HG03439 (cell line): ENCODE data around the gene ERCC6L.

ENCODE experiments used
- ATAC-seq: cut with Tn5 transposase; IDR thresholded peaks from one replicate; pipeline ENCODE4 v1.9.1; 2021; ENCODE audit warnings: mild to moderate bottlenecking, moderate library complexity; ENCODE audit not compliant: unreplicated experiment

ERCC6L gene

DNA sequence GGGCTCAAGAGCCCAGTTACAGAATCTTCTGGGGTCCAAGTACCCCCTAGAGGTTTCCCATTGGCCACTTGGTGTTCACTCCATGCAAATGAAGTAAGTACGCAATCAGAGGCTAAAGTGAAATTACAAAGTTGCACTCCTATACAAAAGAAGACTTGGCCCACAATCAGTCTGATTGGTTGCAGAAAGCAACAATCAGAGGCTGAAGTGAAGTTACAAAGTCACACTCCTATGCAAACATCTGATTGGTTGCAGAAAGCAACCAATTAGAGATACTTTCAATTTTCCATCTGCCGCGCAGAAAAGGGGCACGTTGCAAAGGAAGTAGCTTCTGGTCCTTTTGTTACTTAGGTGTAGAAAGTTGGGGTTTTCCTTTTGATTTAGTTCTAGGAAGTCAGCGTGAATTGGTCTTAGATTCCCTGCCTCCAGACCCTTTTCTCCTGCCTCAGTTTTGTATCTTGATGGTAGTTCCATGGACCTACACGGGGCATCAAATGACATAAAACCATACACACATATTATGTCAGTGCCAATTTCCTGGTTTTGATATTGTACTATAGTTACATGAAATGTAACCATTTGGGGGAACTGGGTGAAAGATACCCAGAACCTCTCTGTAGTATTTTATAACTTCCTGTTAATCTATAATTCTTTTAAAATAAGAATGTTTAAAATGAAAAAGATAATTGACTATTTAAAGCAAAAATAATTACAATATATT, 69.7 kb downstream of the ERCC6L start:
- no peak for ATAC-seq

DNA sequence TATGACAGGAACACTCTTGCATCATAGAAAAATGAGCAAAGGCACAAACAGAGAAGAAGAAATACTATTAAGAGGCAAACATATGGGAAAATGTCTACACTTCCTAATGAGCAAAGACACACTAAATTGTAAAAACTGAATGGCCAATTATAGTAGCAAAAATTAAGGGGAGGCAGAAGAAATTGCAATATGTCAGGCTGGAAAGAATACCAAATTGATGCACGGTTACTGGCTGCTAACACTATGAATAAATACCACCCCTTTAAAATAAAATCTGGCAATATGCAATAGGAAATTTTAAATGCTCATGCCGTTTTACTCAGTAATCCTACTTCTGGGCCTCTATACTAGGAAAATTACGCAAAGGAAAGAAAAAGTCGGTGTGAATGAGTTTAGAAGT, 73.3 kb downstream of the ERCC6L start:
- ATAC-seq, result no peak

DNA sequence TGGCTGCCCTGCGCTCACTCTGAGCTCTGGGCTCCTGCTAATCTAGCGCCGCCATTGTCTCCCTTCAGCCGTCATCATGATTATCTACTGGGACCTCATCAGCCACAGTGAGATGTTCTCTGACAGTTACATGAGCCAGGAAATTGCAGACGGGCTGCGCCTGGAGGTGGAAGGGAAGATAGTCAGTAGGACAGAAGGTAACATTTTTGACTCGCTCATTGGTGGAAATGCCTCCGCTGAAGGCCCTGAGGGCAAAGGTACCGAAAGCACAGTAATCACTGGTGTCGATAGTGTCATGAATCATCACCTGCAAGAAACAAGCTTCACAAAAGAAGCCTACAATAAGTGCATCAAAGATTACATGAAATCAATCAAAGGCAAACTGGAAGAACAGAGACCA, 79.1 kb downstream of the ERCC6L start:
- ATAC-seq, result no peak

DNA sequence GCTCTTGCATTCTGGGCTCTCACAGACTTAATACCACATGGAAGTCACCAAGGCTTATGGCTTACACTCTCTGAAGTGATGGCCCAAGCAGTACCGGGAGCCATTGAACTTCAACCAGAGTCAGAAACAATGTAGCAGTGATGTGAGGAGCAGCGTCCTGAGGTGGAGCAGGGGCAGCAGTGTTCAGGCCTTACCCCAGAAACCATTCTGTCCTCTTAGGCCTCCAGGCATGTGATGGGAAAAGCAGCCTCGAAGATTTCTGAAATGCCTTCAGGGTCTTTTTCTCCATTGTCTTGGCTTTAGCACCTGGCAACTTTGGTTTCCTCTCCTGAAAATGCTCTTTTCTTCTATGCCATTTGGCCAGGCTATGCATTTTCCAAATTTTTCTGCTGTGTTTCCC, 80.1 kb downstream of the ERCC6L start:
- no peak for ATAC-seq
